Body of pancreas (tissue), 4 donors: ENCODE results near the gene FAM43B. TPM values are rescaled to one million over a fixed set of nuclear protein-coding genes. Genes with fewer than 3 reads are reported as not detected.

Experiments used
- ATAC-seq: fragments of 150-250 bp; one replicate; pipeline ENCODE4 v1.9.1; 2016
- DNase-seq, 4 donors: peaks; one replicate each; pipeline ENCODE4 v3.0.0-alpha.2; 2019
- H3K27ac ChIP-seq, 4 donors: fragments of 200-600 bp; sonication (generic); 1 replicate in 3 of 4; 2 replicates in 1 of 4; pipeline versions ENCODE4 v1.5.1 to v1.6.1; 2016 to 2019; ENCODE audit warnings: mild to moderate bottlenecking in 1 of 4, mixed read lengths in 1 of 4, moderate library complexity in 1 of 4
- H3K27me3 ChIP-seq, 2 donors: fragments of 200-600 bp; sonication (generic); one replicate each; pipeline ENCODE4 v1.6.0; 2016; ENCODE audit warnings: mild to moderate bottlenecking in 1 of 2
- H3K36me3 ChIP-seq, 2 donors: fragments of 200-600 bp; sonication (generic); replicated peaks in 1 of 2; 2 replicates each; pipeline ENCODE4 v1.5.1; 2016; ENCODE audit warnings: low read depth in 2 of 2; ENCODE audit not compliant: insufficient read depth in 1 of 2
- H3K4me1 ChIP-seq: fragments of 200-600 bp; sonication (generic); one replicate; pipeline ENCODE4 v1.6.0; 2016
- H3K4me3 ChIP-seq, 2 donors: fragments of 200-600 bp; sonication (generic); 1 replicate in 1 of 2; 2 replicates in 1 of 2; pipeline ENCODE4 v1.5.1; 2016 to 2019
- H3K9me3 ChIP-seq, 3 donors: fragments of 200-600 bp; sonication (generic); 1 replicate in 2 of 3; 2 replicates in 1 of 3; pipeline ENCODE4 v1.5.1; 2016
- POLR2A ChIP-seq, 3 donors: fragments of 450-650 bp; IDR thresholded peaks; one replicate each; pipeline ENCODE4 v1.6.1; 2016; ENCODE audit warnings: antibody characterized with exemption in 3 of 3, mild to moderate bottlenecking in 2 of 3
- WGBS, 2 donors: methylation state at CpG; one replicate each; pipeline ENCODE4 v1.1.5; 2017; 5-methylcytosine and 5-hydroxymethylcytosine counted together
- intact Hi-C: fragments of 100-400 bp; cut with DNase I; formaldehyde crosslinking; loops from one replicate; pipeline ENCODE4 v1.15.1; 2023
- total RNA-seq, 2 donors: library from RNA; depleted of rRNA; stranded (reverse); fragments of >200 nt; gene quantifications; one replicate each; pipeline ENCODE4 v1.1.0, GENCODE V29; 2016
- TF ChIP-seq, protein P1 (sequence below), 7 experiments: fragments of 450-650 bp in 4 of 7; fragments of 200-600 bp in 3 of 7; sonication (generic) in 3 of 7; IDR thresholded peaks; one replicate each; pipeline ENCODE4 v1.5.1; 2016 to 2019; ENCODE audit warnings: antibody characterized with exemption in 7 of 7

The FAM43B gene
- total RNA-seq, 2 donors from 2014 or later: 0.26 to 3.6 TPM

- Histone ChIP-seq H3K36me3 (no peaks in the 10 kb centered on the region), H3K27ac (no peak overlapping the region), H3K4me1 (no peaks in the 10 kb centered on the region), H3K4me3 (no peak overlapping the region), H3K9me3 (no peaks in the 10 kb centered on the region), H3K27me3 (peaks cover 0 to 14% of the 10 kb centered on the region in 2 donors)
- WGBS, 2 donors: 44 to 69% methylated on average over 2 of the region's 2 CpGs
- intact Hi-C loops: no loop called here
- DNase-seq (peak in 2 of 4 donors; percentile 9 to 23), ATAC-seq (peak; percentile 12)
- TF ChIP-seq POLR2A (IDR thresholded peaks at IDR 0.05): no peak
Measured at GRCh38 chr1:20587661-20588053, 35.3 kb downstream of the FAM43B start.

- H3K27ac ChIP-seq: peak within 1 kb of the TSS in 2 of 4 donors; percentile 28 to 56
- 20 to 27% methylated on average over 10 to 11 of the region's 11 CpGs for WGBS, 2 donors
- no peaks in the 10 kb centered on the region for H3K9me3 ChIP-seq
- peaks cover 0 to 14% of the 10 kb centered on the region in 2 donors for H3K27me3 ChIP-seq
- intact Hi-C loops: no loop called here
- TF ChIP-seq, protein P1, sequence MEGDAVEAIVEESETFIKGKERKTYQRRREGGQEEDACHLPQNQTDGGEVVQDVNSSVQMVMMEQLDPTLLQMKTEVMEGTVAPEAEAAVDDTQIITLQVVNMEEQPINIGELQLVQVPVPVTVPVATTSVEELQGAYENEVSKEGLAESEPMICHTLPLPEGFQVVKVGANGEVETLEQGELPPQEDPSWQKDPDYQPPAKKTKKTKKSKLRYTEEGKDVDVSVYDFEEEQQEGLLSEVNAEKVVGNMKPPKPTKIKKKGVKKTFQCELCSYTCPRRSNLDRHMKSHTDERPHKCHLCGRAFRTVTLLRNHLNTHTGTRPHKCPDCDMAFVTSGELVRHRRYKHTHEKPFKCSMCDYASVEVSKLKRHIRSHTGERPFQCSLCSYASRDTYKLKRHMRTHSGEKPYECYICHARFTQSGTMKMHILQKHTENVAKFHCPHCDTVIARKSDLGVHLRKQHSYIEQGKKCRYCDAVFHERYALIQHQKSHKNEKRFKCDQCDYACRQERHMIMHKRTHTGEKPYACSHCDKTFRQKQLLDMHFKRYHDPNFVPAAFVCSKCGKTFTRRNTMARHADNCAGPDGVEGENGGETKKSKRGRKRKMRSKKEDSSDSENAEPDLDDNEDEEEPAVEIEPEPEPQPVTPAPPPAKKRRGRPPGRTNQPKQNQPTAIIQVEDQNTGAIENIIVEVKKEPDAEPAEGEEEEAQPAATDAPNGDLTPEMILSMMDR (IDR thresholded peaks at IDR 0.05): no peak
- TF ChIP-seq POLR2A (IDR thresholded peaks at IDR 0.05): no peak
- no peak for DNase-seq
- H3K4me1 ChIP-seq: no peaks in the 10 kb centered on the region
- ATAC-seq: no peak
- no peak within 1 kb of the TSS for H3K4me3 ChIP-seq
- no peaks in the 10 kb centered on the region for H3K36me3 ChIP-seq
Measured at GRCh38 chr1:20588634-20589225, 36.4 kb downstream of the FAM43B start, which contains the start of gene CDA. CDA (plus strand) TSS chr1:20589097; CDS start chr1:20589130, 33 bp downstream.

GRCh38 chr1:20589331-20590278 lies 37.2 kb downstream of the FAM43B start:
- no peak overlapping the region for H3K4me3 ChIP-seq
- no peaks in the 10 kb centered on the region for H3K36me3 ChIP-seq
- no peaks in the 10 kb centered on the region for H3K9me3 ChIP-seq
- peak overlapping the region in 2 of 4 donors; percentile 28 to 56 for H3K27ac ChIP-seq
- H3K4me1 ChIP-seq: no peaks in the 10 kb centered on the region
- TF ChIP-seq POLR2A (IDR thresholded peaks at IDR 0.05): peak in 1 of 3 donors; percentile 7
- TF ChIP-seq, protein P1 (IDR thresholded peaks at IDR 0.05): no peak
- DNase-seq (peak; percentile 19 to 62 (median 24)), ATAC-seq (peak; percentile 60)
- peaks cover 0 to 14% of the 10 kb centered on the region in 2 donors for H3K27me3 ChIP-seq
- 7 to 10% methylated on average over 15 to 24 of the region's 24 CpGs for WGBS, 2 donors
- intact Hi-C loops: no loop called here

- DNase-seq (peak in 2 of 4 donors; percentile 11 to 55), ATAC-seq (no peak)
- Histone ChIP-seq H3K27ac (peak overlapping the region in 1 of 4 donors; percentile 56), H3K36me3 (no peaks in the 10 kb centered on the region), H3K4me1 (no peaks in the 10 kb centered on the region), H3K27me3 (peaks cover 0 to 14% of the 10 kb centered on the region in 2 donors), H3K4me3 (no peak overlapping the region), H3K9me3 (no peaks in the 10 kb centered on the region)
- TF ChIP-seq, protein P1 (IDR thresholded peaks at IDR 0.05): no peak
- TF ChIP-seq POLR2A (IDR thresholded peaks at IDR 0.05): no peak
- intact Hi-C loops: no loop called here
- 15 to 18% methylated on average over 7 of the region's 7 CpGs for WGBS, 2 donors
Measured at GRCh38 chr1:20590306-20590777, 38.0 kb downstream of the FAM43B start.

DNA sequence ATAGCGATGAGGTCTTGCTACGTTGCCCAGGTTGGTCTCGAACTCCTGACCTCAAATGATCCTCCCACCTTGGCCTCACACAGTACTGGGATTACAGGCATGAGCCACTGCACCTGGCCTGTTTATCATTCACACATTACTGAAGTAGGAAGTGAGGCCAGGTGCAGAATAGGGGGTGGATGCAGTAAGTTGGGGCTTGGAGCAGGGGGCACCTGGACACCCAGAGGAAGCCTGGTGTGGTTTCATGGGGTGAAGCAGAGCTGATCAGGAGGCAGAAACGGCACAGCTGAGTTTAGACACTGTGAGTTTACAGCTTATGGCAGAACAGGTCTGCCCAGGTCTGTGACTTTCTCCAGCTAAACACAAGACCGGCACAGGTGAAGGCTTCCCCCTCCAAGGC lies 41.4 kb downstream of the FAM43B start:
- ATAC-seq (no peak), DNase-seq (no peak)
- H3K27ac ChIP-seq: no peak overlapping the region
- H3K4me3 ChIP-seq: no peak overlapping the region
- no peak for TF ChIP-seq POLR2A (IDR thresholded peaks at IDR 0.05)
- TF ChIP-seq, protein P1 (IDR thresholded peaks at IDR 0.05): no peak
- no peaks in the 10 kb centered on the region for H3K36me3 ChIP-seq
- no peaks in the 10 kb centered on the region for H3K9me3 ChIP-seq
- intact Hi-C loops: no loop called here
- WGBS, 2 donors: 65 to 93% methylated on average over 3 to 5 of the region's 5 CpGs
- H3K4me1 ChIP-seq: no peaks in the 10 kb centered on the region
- H3K27me3 ChIP-seq: peaks cover 0 to 5% of the 10 kb centered on the region in 2 donors
